H1 (cell line): ENCODE measurements around the gene RNFT2. TPM values are rescaled to one million over a fixed set of nuclear protein-coding genes. Genes with fewer than 3 reads are reported as not detected.

ENCODE experiments used
- CTCF ChIA-PET: fragments of 300-600 bp; sonication (Branson Sonifier 250); formaldehyde crosslinking; loops from one replicate; lab custom pipeline; 2021; ENCODE audit not compliant: partially characterized antibody; lab: Charles Lee
- POLR2A ChIA-PET: fragments of 300-600 bp; sonication (Branson Sonifier 250); formaldehyde crosslinking; loops from one replicate; lab custom pipeline; 2021; ENCODE audit warnings: inconsistent platforms; ENCODE audit not compliant: partially characterized antibody; lab: Charles Lee
- DNase-seq, 2 experiments: peaks; one replicate each; pipeline versions ENCODE4 v3.0.0 to v3.0.0-alpha.2; 2010 to 2022; ENCODE audit warnings: low spot score in 2 of 2, low read depth in 1 of 2, mixed read lengths in 1 of 2
- FAIRE-seq: peaks from 2 replicates; lab custom pipeline; 2011; peaks lifted over from hg19 to GRCh38; lab: Jason Lieb, UNC
- H2AFZ ChIP-seq: 2 replicates; pipeline ENCODE4 v1.8.1; 2012; ENCODE audit warnings: low read length, inconsistent platforms
- H2AK5ac ChIP-seq: 2 replicates; pipeline ENCODE4 v1.6.1; 2013; ENCODE audit warnings: low read depth, low read length
- H2BK120ac ChIP-seq: replicated peaks from 2 replicates; pipeline ENCODE3; 2013; ENCODE audit warnings: low read depth, low read length, inconsistent platforms
- H2BK12ac ChIP-seq: 2 replicates; pipeline ENCODE4 v1.6.1; 2013; ENCODE audit warnings: low read depth, low read length
- H2BK15ac ChIP-seq: 2 replicates; pipeline ENCODE4 v1.6.1; 2013; ENCODE audit warnings: low read length
- H2BK20ac ChIP-seq: 2 replicates; pipeline ENCODE4 v1.6.1; 2013; ENCODE audit warnings: low read length
- H2BK5ac ChIP-seq: 2 replicates; pipeline ENCODE4 v1.6.1; 2013; ENCODE audit warnings: low read depth, low read length
- H3K14ac ChIP-seq: 2 replicates; pipeline ENCODE4 v1.6.1; 2013; ENCODE audit warnings: inconsistent platforms; ENCODE audit not compliant: insufficient read length
- H3K18ac ChIP-seq: 2 replicates; pipeline ENCODE4 v1.6.1; 2013; ENCODE audit warnings: low read length; ENCODE audit errors: extremely low read depth
- H3K23ac ChIP-seq: 2 replicates; pipeline ENCODE4 v1.6.1; 2013; ENCODE audit warnings: inconsistent platforms; ENCODE audit not compliant: insufficient read length
- H3K23me2 ChIP-seq: 2 replicates; pipeline ENCODE4 v1.6.1; 2013; ENCODE audit warnings: low read depth, low read length
- H3K27ac ChIP-seq: 2 replicates; pipeline ENCODE4 v1.6.1; 2011; ENCODE audit warnings: low read depth, low read length, inconsistent platforms
- H3K27me3 ChIP-seq, 4 experiments: replicated peaks in 1 of 4; 1 replicate in 1 of 4; 2 replicates in 3 of 4; pipeline versions ENCODE4 v1.6.1 to v1.8.1; 2011 to 2013; ENCODE audit warnings: low read length in 3 of 4, mild to moderate bottlenecking in 3 of 4, inconsistent platforms in 2 of 4, mixed read lengths in 2 of 4, moderate library complexity in 1 of 4; ENCODE audit not compliant: control insufficient read depth in 3 of 4, insufficient read depth in 3 of 4; ENCODE audit errors: extremely low read depth in 1 of 4
- H3K36me3 ChIP-seq, 4 experiments: 2 replicates each; pipeline versions ENCODE4 v1.6.1 to v1.8.1; 2011 to 2013; ENCODE audit warnings: mild to moderate bottlenecking in 4 of 4, low read length in 3 of 4, moderate library complexity in 2 of 4, control low read depth in 1 of 4, inconsistent platforms in 1 of 4; ENCODE audit not compliant: insufficient read depth in 4 of 4, control insufficient read depth in 2 of 4
- H3K4ac ChIP-seq: replicated peaks from 2 replicates; pipeline ENCODE3; 2013; ENCODE audit warnings: low read length, low read depth, mixed read lengths, inconsistent platforms; ENCODE audit not compliant: insufficient read length
- H3K4me1 ChIP-seq, 4 experiments: replicated peaks in 1 of 4; 1 replicate in 1 of 4; 2 replicates in 3 of 4; pipeline versions ENCODE4 v1.6.1 to v1.8.1; 2011 to 2013; ENCODE audit warnings: low read length in 3 of 4, inconsistent platforms in 2 of 4, mixed read lengths in 1 of 4; ENCODE audit not compliant: insufficient read depth in 4 of 4, control insufficient read depth in 3 of 4
- H3K4me2 ChIP-seq, 2 experiments: 2 replicates each; pipeline versions ENCODE4 v1.6.1 to v1.8.1; 2011 to 2013; ENCODE audit warnings: low read depth in 2 of 2, low read length in 2 of 2, control low read depth in 1 of 2, inconsistent platforms in 1 of 2, mild to moderate bottlenecking in 1 of 2; ENCODE audit not compliant: insufficient read depth in 1 of 2
- H3K4me3 ChIP-seq, 4 experiments: fragments of 200-600, 300-600 bp in 1 of 4; sonication (generic), shearing (Covaris generic), sonication (Bioruptor Twin) in 1 of 4; 2 replicates each; pipeline versions ENCODE4 v1.5.1 to v1.8.1; 2011 to 2016; ENCODE audit warnings: low read length in 4 of 4, low read depth in 3 of 4, control low read depth in 2 of 4, inconsistent platforms in 2 of 4, mild to moderate bottlenecking in 2 of 4, mixed read lengths in 1 of 4, moderate library complexity in 1 of 4; ENCODE audit not compliant: insufficient read depth in 2 of 4; ENCODE audit errors: extremely low read depth in 1 of 4
- H3K56ac ChIP-seq: replicated peaks from 2 replicates; pipeline ENCODE3; 2013; ENCODE audit warnings: low read depth, mild to moderate bottlenecking, mixed read lengths, low read length, inconsistent platforms; ENCODE audit not compliant: insufficient read length
- H3K79me1 ChIP-seq: 2 replicates; pipeline ENCODE4 v1.6.1; 2013; ENCODE audit warnings: low read depth, low read length, control low read depth
- H3K79me2 ChIP-seq, 2 experiments: 2 replicates each; pipeline versions ENCODE4 v1.6.1 to v1.8.1; 2012 to 2013; ENCODE audit warnings: low read length in 2 of 2, mild to moderate bottlenecking in 2 of 2, inconsistent platforms in 1 of 2; ENCODE audit not compliant: insufficient read depth in 2 of 2, control insufficient read depth in 1 of 2
- H3K9ac ChIP-seq, 4 experiments: replicated peaks in 1 of 4; 1 replicate in 1 of 4; 2 replicates in 3 of 4; pipeline versions ENCODE4 v1.6.1 to v1.8.1; 2011 to 2013; ENCODE audit warnings: low read depth in 3 of 4, low read length in 3 of 4, control low read depth in 2 of 4, mild to moderate bottlenecking in 2 of 4, moderate library complexity in 2 of 4, inconsistent platforms in 1 of 4; ENCODE audit errors: extremely low read depth in 1 of 4
- H3K9me3 ChIP-seq, 2 experiments: 2 replicates each; pipeline versions ENCODE4 v1.6.1 to v1.8.1; 2012 to 2013; ENCODE audit warnings: mild to moderate bottlenecking in 2 of 2, moderate library complexity in 2 of 2, control low read depth in 1 of 2, inconsistent platforms in 1 of 2, low read depth in 1 of 2, low read length in 1 of 2, mixed read lengths in 1 of 2; ENCODE audit not compliant: insufficient read depth in 2 of 2
- H4K20me1 ChIP-seq, 2 experiments: replicated peaks in 1 of 2; 2 replicates each; pipeline versions ENCODE3 to v1.8.1; 2011 to 2013; ENCODE audit warnings: inconsistent platforms in 2 of 2, low read length in 2 of 2, mild to moderate bottlenecking in 1 of 2; ENCODE audit not compliant: insufficient read depth in 2 of 2, control insufficient read depth in 1 of 2
- H4K5ac ChIP-seq: 2 replicates; pipeline ENCODE4 v1.6.1; 2013; ENCODE audit warnings: low read length, low read depth, mixed read lengths, inconsistent platforms; ENCODE audit not compliant: insufficient read length
- H4K8ac ChIP-seq: 2 replicates; pipeline ENCODE4 v1.8.0; 2013; ENCODE audit warnings: mild to moderate bottlenecking, moderate library complexity, low read length, inconsistent platforms; ENCODE audit not compliant: insufficient read depth; ENCODE audit errors: extremely low read depth
- H4K91ac ChIP-seq: replicated peaks from 2 replicates; pipeline ENCODE3; 2013; ENCODE audit warnings: low read length, mixed read lengths, inconsistent platforms; ENCODE audit not compliant: insufficient read length
- BACH1 ChIP-seq: IDR thresholded peaks from 2 replicates; pipeline ENCODE4 v1.6.1; 2012; ENCODE audit warnings: low read length, improper control_type of control experiment
- HDAC2 ChIP-seq, 2 experiments: fragments of 300-600 bp in 1 of 2; sonication (generic) in 1 of 2; IDR thresholded peaks; 2 replicates each; pipeline ENCODE4 v1.6.1; 2011 to 2012; ENCODE audit warnings: low read depth in 2 of 2, low read length in 2 of 2, mild to moderate bottlenecking in 2 of 2, moderate library complexity in 2 of 2, borderline replicate concordance in 1 of 2, inconsistent platforms in 1 of 2
- POLR2A ChIP-seq, 2 experiments: IDR thresholded peaks; 1 replicate in 1 of 2; 2 replicates in 1 of 2; pipeline ENCODE4 v1.6.1; 2011; ENCODE audit warnings: low read depth in 2 of 2, low read length in 2 of 2, mild to moderate bottlenecking in 2 of 2; ENCODE audit errors: control extremely low read depth in 1 of 2
- SIN3A ChIP-seq, 2 experiments: IDR thresholded peaks in 1 of 2; conservative IDR thresholded peaks in 1 of 2; 2 replicates each; pipeline ENCODE4 v1.6.1; 2011 to 2012; ENCODE audit warnings: low read length in 2 of 2, improper control_type of control experiment in 1 of 2, low read depth in 1 of 2, mild to moderate bottlenecking in 1 of 2
- SIRT6 ChIP-seq: IDR thresholded peaks from one replicate; pipeline ENCODE4 v1.7.1; 2012; ENCODE audit warnings: low read length, inconsistent platforms
- SP2 ChIP-seq: IDR thresholded peaks from 2 replicates; pipeline ENCODE4 v1.6.1; 2012; ENCODE audit warnings: mild to moderate bottlenecking, low read length, inconsistent platforms
- SUZ12 ChIP-seq: fragments of 200-600 bp; sonication (generic); IDR thresholded peaks from 2 replicates; pipeline ENCODE4 v1.6.1; 2012; ENCODE audit warnings: mild to moderate bottlenecking, inconsistent platforms, low read length, moderate library complexity, mixed read lengths
- TAF7 ChIP-seq: optimal IDR thresholded peaks from 2 replicates; pipeline ENCODE3; 2011; ENCODE audit warnings: low read depth, mild to moderate bottlenecking, inconsistent platforms, low read length, moderate library complexity, borderline replicate concordance
- TCF12 ChIP-seq: IDR thresholded peaks from 2 replicates; pipeline ENCODE4 v1.6.1; 2011; ENCODE audit warnings: low read depth, mild to moderate bottlenecking, low read length
- TEAD4 ChIP-seq: IDR thresholded peaks from 2 replicates; pipeline ENCODE4 v1.6.1; 2012; ENCODE audit warnings: low read depth, low read length, inconsistent platforms, mixed read lengths
- WGBS, 2 experiments: shearing (Covaris generic) in 1 of 2; methylation state at CpG; one replicate each; pipeline versions ENCODE4 v1.1.6 to v1.1.7; 2013 to 2015; ENCODE audit warnings: low lambda C conversion rate in 2 of 2, mixed read lengths in 2 of 2, inconsistent platforms in 1 of 2, low coverage in 1 of 2, missing lambda C conversion rate in 1 of 2; ENCODE audit not compliant: insufficient replicate concordance in 2 of 2, insufficient coverage in 1 of 2, insufficient read length in 1 of 2; ENCODE audit errors: extremely low coverage in 1 of 2, missing lambda C conversion rate in 1 of 2; 5-methylcytosine and 5-hydroxymethylcytosine counted together
- polyA plus RNA-seq, 7 experiments: library from polyadenylated mRNA; depleted of rRNA in 3 of 7; stranded (reverse) in 5 of 7; unstranded in 2 of 7; fragments of >200 nt in 5 of 7; fragments of 200-250 nt in 2 of 7; gene quantifications; 1 replicate in 5 of 7; 2 replicates in 1 of 7; 4 replicates in 1 of 7; pipeline versions ENCODE4 v1.2.1 to v1.2.3, GENCODE V29; 2011 to 2013; ENCODE audit warnings: missing spikeins in 2 of 7, mixed read lengths in 2 of 7
- total RNA-seq: library from RNA; stranded (reverse); fragmentation: NEBNext Ultra II Directional; extraction: Animal tissue kit (Norgen Biotek cat#: 25700); gene quantifications from 2 replicates; pipeline ENCODE4 v1.2.1, GENCODE V29; 2021

The RNFT2 gene
- total and polyA plus RNA-seq, 2 of the 8 experiments (the other 6 are each of a cell fraction or from before 2014, with no cell fraction given): 14.2 to 33.1 TPM

- no peaks in the 10 kb centered on the region for H4K20me1 ChIP-seq
- H4K5ac ChIP-seq: no peak overlapping the region
- no peak for FAIRE-seq
- no peak overlapping the region for H3K4me2 ChIP-seq
- H3K23me2 ChIP-seq: no peaks in the 10 kb centered on the region
- no peaks in the 10 kb centered on the region for H3K79me1 ChIP-seq
- H3K9ac ChIP-seq: no peak overlapping the region
- no peak overlapping the region for H2BK20ac ChIP-seq
- H3K14ac ChIP-seq: no peak overlapping the region
- H3K27ac ChIP-seq: no peak overlapping the region
- H4K8ac ChIP-seq: no peak overlapping the region
- DNase-seq: no peak
- H3K36me3 ChIP-seq: no peaks in the 10 kb centered on the region
- no peaks in the 10 kb centered on the region for H3K27me3 ChIP-seq
- no peak overlapping the region for H3K56ac ChIP-seq
- H2BK12ac ChIP-seq: no peak overlapping the region
- no peak overlapping the region for H3K4me3 ChIP-seq
- no peak overlapping the region for H3K4ac ChIP-seq
- H2AFZ ChIP-seq: no peak overlapping the region
- no peak overlapping the region for H3K23ac ChIP-seq
- no peak overlapping the region for H3K18ac ChIP-seq
- no peak overlapping the region for H4K91ac ChIP-seq
- H3K79me2 ChIP-seq: no peaks in the 10 kb centered on the region
- no peak overlapping the region for H2BK5ac ChIP-seq
- no peaks in the 10 kb centered on the region for H3K9me3 ChIP-seq
- no peaks in the 10 kb centered on the region for H3K4me1 ChIP-seq
- WGBS, 2 experiments: 88% methylated on average over 5 of the region's 5 CpGs; no CpG with 5 or more reads in 1 of the 2 experiments
- no peak overlapping the region for H2BK120ac ChIP-seq
- CTCF ChIA-PET: interaction anchor here (1.2 to 1.6 kb wide), 3 partner anchors 9 to 93 kb away, joined by 3 to 5 read pairs (median 3); no protein-coding TSS in a partner anchor
- POLR2A ChIA-PET: interaction anchor here (1.2 kb wide), 1 partner anchor 94 kb away, joined by 4 read pairs; no protein-coding TSS in a partner anchor
- H2AK5ac ChIP-seq: no peak overlapping the region
- no peak overlapping the region for H2BK15ac ChIP-seq
- TF ChIP-seq BACH1: no peak
- no peak for TF ChIP-seq TEAD4
- TF ChIP-seq HDAC2 (IDR thresholded peaks at IDR 0.05; ENCODE audit: borderline replicate concordance in 1 of 2, low read depth in 2 of 2, low read length in 2 of 2): no peak
- no peak for TF ChIP-seq TCF12
- no peak for TF ChIP-seq SP2
- TF ChIP-seq POLR2A (IDR thresholded peaks at IDR 0.05; ENCODE audit: control extremely low read depth in 1 of 2, low read depth in 2 of 2, low read length in 2 of 2): no peak
- TF ChIP-seq SIRT6: no peak
- TF ChIP-seq TAF7: no peak
- no peak for TF ChIP-seq SUZ12
- TF ChIP-seq SIN3A (conservative IDR thresholded peaks at IDR 0.05 in 1 of 2, IDR thresholded peaks at IDR 0.05 in 1 of 2; ENCODE audit: low read depth in 1 of 2, low read length in 2 of 2): no peak
Observed at GRCh38 chr12:116853507-116853906, 115.4 kb downstream of the RNFT2 start.
